Measurements from ENCODE around the gene IL20RA. TPM values are rescaled to one million over a fixed set of nuclear protein-coding genes. Genes with fewer than 3 reads are reported as not detected.

Gene IL20RA
- total RNA-seq, 4 donors from 2014 or later: 0.17 to 0.88 (median 0.38) TPM; not detected in 1

DNA sequence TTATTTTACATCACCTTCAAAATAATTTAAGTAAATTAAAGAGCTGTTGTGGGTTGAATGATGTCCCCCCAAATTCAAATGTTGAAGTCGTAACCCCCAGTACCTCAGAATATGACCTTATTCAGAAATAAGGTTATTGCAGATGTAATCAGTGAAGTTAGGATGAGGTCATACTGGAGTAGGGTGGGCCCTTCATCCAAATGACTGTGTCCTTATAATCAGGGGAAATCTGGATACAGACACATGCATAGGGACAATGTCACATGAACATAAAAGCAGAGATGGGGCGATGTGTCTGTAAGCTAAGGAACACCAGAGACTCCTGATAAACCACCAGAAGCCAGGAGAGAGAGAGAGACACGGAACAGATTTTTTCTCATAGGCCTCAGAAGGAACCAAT lies 13.3 kb upstream of the IL20RA start:
- TF ChIP-seq, protein P1, sequence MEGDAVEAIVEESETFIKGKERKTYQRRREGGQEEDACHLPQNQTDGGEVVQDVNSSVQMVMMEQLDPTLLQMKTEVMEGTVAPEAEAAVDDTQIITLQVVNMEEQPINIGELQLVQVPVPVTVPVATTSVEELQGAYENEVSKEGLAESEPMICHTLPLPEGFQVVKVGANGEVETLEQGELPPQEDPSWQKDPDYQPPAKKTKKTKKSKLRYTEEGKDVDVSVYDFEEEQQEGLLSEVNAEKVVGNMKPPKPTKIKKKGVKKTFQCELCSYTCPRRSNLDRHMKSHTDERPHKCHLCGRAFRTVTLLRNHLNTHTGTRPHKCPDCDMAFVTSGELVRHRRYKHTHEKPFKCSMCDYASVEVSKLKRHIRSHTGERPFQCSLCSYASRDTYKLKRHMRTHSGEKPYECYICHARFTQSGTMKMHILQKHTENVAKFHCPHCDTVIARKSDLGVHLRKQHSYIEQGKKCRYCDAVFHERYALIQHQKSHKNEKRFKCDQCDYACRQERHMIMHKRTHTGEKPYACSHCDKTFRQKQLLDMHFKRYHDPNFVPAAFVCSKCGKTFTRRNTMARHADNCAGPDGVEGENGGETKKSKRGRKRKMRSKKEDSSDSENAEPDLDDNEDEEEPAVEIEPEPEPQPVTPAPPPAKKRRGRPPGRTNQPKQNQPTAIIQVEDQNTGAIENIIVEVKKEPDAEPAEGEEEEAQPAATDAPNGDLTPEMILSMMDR (IDR thresholded peaks at IDR 0.05; ENCODE audit: low read depth): no peak

- TF ChIP-seq, protein P1 (IDR thresholded peaks at IDR 0.05; ENCODE audit: low read depth): no peak
Measured at GRCh38 chr6:137056121-137056880, 11.5 kb upstream of the IL20RA start.

DNA sequence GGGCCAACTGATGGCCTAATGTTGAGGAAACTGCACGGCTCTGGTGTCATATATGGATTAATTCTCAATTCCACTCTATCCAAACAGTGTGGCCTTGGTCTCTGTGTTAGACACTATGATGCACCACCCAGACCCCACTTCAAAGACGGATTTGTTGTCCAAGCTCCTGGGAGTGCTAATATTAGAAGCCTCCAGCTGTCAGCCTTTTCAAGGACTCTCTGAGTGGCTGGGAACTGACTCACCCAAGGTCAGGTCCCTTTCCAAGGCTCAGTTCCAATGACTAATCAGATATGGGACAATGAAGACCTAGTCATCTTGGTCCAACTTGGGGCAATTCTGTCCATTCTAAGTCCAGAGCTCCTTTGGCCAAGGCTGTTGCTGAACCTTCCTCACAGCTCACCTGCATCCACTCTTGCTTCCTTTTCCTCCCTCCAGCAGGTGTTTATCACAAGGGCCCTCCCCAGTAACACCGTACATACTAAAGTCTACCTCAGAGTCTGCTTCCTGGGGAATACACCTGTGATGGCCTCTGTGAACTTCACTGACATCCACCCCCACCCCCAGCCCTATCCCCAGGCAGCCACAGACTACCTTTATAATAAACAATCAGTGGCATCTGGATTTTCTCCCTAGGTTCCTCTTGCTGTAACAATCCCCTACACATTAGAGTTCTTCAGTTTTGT lies 7.2 kb upstream of the IL20RA start:
- TF ChIP-seq, protein P1 (IDR thresholded peaks at IDR 0.05; ENCODE audit: low read depth): no peak

DNA sequence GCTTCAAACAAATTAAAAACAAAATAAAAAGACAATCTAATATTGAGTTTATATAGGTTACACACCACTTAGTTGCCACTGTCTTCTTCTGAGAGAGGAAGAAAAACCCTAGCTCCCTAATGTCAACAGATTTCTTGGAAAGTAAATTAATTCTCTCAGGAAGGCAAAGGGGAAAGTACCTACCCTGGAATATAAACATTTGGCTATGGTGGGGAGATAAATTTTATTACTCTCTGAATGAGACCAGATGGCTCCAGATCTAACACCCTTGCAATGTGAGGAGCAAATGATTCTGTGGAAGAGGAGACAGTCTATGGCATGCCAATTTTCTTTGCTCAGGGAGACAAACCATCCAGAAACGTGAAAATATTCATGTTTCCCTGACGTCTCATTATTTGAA lies 4.3 kb upstream of the IL20RA start:
- TF ChIP-seq, protein P1 (IDR thresholded peaks at IDR 0.05; ENCODE audit: low read depth): no peak

GRCh38 chr6:137046871-137047412 lies 2.2 kb upstream of the IL20RA start:
- TF ChIP-seq, protein P1 (IDR thresholded peaks at IDR 0.05; ENCODE audit: low read depth): no peak

DNA sequence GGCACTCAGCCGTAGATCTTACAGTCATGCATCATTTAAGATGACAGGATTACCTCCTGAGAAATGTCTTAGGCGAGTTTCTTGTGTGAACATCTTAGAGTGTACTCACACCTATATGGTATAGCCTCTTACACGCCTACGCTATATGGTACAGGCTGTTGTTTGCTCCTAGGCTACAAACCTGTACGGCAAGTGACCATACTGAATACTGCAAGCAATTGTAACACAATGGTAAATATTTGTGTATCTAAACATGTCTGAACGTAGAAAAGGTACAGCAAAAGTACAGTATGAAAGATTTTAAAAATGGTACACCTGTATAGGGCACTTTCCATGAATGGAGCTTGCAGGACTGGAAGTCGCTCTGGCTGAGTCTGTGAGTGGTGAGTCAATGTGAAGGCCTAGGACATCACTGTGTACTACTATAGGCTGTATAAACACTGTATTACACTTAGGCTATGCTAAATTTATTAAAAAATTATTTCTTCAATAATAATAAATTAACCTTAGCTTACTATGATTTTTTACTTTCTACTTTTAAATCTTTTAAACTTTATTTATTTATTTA lies 541 bp upstream of the IL20RA start:
- TF ChIP-seq, protein P1 (IDR thresholded peaks at IDR 0.05; ENCODE audit: low read depth): no peak
